Glutamatergic neuron (in vitro differentiated cells): Measurements from ENCODE around the gene CLIC1. TPM values are rescaled to one million over a fixed set of nuclear protein-coding genes. Genes with fewer than 3 reads are reported as not detected.

ENCODE experiments used
- DNase-seq: peaks from one replicate; pipeline ENCODE4 v3.0.0; 2022
- H3K27ac Mint-ChIP-seq: one replicate; pipeline ENCODE4 v1.8.0; 2020; ENCODE audit warnings: mild to moderate bottlenecking, mixed read lengths, inconsistent platforms; ENCODE audit not compliant: unreplicated experiment
- H3K27me3 Mint-ChIP-seq: one replicate; pipeline ENCODE4 v1.8.0; 2020; ENCODE audit warnings: mild to moderate bottlenecking, moderate library complexity, mixed read lengths, inconsistent platforms; ENCODE audit not compliant: unreplicated experiment
- H3K36me3 Mint-ChIP-seq: one replicate; pipeline ENCODE4 v1.8.0; 2020; ENCODE audit warnings: mild to moderate bottlenecking, mixed read lengths, inconsistent platforms; ENCODE audit not compliant: unreplicated experiment
- H3K4me1 Mint-ChIP-seq: one replicate; pipeline ENCODE4 v1.8.0; 2020; ENCODE audit warnings: mild to moderate bottlenecking, low read depth, mixed read lengths, inconsistent platforms; ENCODE audit not compliant: unreplicated experiment
- H3K4me3 Mint-ChIP-seq: one replicate; pipeline ENCODE4 v1.8.0; 2020; ENCODE audit warnings: mild to moderate bottlenecking, mixed read lengths, inconsistent platforms; ENCODE audit not compliant: unreplicated experiment
- H3K9me3 Mint-ChIP-seq: one replicate; pipeline ENCODE4 v1.8.0; 2020; ENCODE audit warnings: mild to moderate bottlenecking, moderate library complexity, mixed read lengths, inconsistent platforms; ENCODE audit not compliant: unreplicated experiment
- CTCF ChIP-seq: fragments of 200-600 bp; sonication (generic); IDR thresholded peaks from one replicate; pipeline ENCODE4 v1.5.0; 2021; ENCODE audit not compliant: partially characterized antibody, unreplicated experiment
- total RNA-seq: library from RNA; stranded (reverse); fragmentation: NEBNext Ultra II Directional; extraction: Animal tissue kit (Norgen Biotek cat#: 25700); gene quantifications from one replicate; pipeline ENCODE4 v1.2.1, GENCODE V29; 2021; ENCODE audit not compliant: unreplicated experiment

The CLIC1 gene
- total RNA-seq, 1 donor from 2014 or later: 310 TPM

DNA sequence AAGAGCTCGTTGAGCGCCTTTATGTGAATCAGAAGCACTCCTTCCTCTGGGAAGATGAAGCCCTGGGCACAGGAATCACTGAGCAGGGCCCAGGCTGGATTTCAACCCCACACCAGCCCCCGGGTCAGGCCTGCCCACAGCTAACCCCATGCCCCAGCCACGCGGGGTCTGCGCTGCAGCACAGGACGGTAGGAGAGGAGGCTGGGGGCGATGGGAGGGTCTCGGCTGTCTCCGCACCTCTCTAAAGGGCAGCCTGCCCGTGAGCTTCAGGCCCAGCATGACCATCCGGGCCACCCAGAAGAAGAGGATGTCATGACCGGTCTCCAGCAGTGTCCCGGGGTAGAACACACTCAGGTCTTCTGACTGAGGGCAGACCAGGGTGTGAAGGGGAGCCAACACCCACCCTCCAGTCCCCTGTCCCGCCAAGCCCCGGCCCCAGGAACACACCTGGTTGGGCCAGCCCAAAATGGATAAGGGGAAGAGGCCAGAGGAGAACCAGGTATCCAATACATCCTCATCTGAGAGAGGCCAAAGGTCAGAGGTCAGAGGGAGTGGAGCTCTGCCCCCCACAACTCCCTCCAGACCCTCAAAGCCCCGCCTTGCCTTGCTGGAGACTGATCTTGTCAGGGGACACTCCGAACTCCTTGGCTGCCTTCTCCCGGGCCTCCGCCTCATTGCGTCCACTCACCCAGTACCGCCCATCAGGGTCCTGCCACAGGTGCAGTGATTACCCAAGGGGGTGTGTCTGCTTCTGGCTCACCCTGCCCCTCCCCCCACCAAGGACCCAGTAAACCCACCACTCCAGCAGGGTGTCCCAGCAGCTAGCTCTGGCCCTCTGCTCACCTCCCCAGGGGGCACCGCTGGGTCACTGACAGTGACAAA is 45.2 kb upstream of the CLIC1 start:
- DNase-seq: no peak
- no peaks in the 10 kb centered on the region for H3K4me1 Mint-ChIP-seq
- no peaks in the 10 kb centered on the region for H3K36me3 Mint-ChIP-seq
- H3K9me3 Mint-ChIP-seq: peaks cover 2% of the 10 kb centered on the region
- no peak overlapping the region for H3K27ac Mint-ChIP-seq
- TF ChIP-seq CTCF: no peak
- peaks cover 2% of the 10 kb centered on the region for H3K27me3 Mint-ChIP-seq
- H3K4me3 Mint-ChIP-seq: no peak overlapping the region

GRCh38 chr6:31780507-31781243 is 44.3 kb upstream of the CLIC1 start:
- Mint-ChIP-seq H3K27me3 (peaks cover 2% of the 10 kb centered on the region), H3K27ac (no peak overlapping the region), H3K9me3 (peaks cover 2% of the 10 kb centered on the region), H3K4me1 (no peaks in the 10 kb centered on the region), H3K36me3 (no peaks in the 10 kb centered on the region), H3K4me3 (no peak overlapping the region)
- TF ChIP-seq CTCF: no peak
- DNase-seq: no peak

GRCh38 chr6:31779908-31780307 is 43.6 kb upstream of the CLIC1 start:
- Mint-ChIP-seq H3K9me3 (peaks cover 2% of the 10 kb centered on the region), H3K4me1 (no peaks in the 10 kb centered on the region), H3K36me3 (no peaks in the 10 kb centered on the region), H3K4me3 (no peak overlapping the region), H3K27ac (no peak overlapping the region), H3K27me3 (peaks cover 2% of the 10 kb centered on the region)
- no peak for TF ChIP-seq CTCF
- no peak for DNase-seq

- no peak for DNase-seq
- Mint-ChIP-seq H3K27ac (no peak overlapping the region), H3K9me3 (peaks cover 2% of the 10 kb centered on the region), H3K36me3 (no peaks in the 10 kb centered on the region), H3K4me1 (no peaks in the 10 kb centered on the region), H3K27me3 (no peaks in the 10 kb centered on the region), H3K4me3 (no peak overlapping the region)
- no peak for TF ChIP-seq CTCF
Observed at GRCh38 chr6:31778999-31779885, 42.9 kb upstream of the CLIC1 start.
